ENCODE data around the gene TMEM174. TPM values are rescaled to one million over a fixed set of nuclear protein-coding genes. Genes with fewer than 3 reads are reported as not detected.
A peak's percentile ranks its signal among the peaks of the same experiment; 100 is the strongest.

TMEM174 gene
- total RNA-seq, 1 donor = not detected

DNA sequence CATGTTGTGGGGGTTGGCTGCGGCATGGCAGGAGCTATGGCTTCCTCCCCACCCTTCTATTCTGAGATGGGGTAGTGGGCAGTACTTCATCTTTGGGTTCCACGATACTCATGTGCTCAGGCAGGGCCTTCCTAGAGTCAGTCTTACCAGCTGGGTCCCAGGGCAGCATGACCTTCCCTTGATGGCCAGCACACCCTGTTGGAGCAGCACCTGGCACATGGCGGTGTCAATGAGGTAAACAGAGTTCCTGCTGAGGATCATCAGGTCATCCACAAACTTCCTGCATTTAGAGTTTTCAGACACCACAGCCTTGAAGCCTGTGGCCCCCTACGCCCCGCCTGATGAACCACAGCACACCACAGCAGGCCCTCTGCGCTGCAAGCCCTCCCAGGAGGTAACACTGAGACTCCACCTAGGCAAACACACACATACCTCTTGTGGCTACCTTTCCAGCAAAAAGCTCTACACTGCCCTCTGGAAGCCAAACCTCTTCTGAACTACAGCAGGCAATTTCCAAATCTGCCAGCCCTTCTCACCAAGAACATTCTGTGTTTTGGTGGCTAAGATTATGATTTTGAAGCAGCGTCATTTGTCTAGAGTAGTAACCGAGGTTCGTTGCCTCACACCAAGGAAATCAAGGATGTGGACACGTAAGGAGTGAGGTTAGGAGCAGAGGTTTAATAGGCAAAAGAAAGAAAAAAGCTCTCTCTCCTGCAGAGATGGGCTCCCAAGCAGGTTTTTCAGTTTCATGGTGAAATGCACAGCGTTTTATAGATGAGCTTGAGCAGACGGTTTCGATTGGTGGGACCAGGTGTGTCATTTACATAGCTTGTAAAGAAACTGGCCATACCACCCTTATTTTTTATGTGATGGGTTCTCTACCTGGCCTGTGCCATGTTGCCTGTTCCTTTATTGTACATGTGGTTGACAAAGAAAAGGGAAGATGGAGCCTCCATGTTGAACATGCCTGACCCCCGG lies 20.3 kb upstream of the TMEM174 start:
- no peak for DNase-seq (ENCODE audit: low read depth in 2 of 3, low spot score in 2 of 3)

DNA sequence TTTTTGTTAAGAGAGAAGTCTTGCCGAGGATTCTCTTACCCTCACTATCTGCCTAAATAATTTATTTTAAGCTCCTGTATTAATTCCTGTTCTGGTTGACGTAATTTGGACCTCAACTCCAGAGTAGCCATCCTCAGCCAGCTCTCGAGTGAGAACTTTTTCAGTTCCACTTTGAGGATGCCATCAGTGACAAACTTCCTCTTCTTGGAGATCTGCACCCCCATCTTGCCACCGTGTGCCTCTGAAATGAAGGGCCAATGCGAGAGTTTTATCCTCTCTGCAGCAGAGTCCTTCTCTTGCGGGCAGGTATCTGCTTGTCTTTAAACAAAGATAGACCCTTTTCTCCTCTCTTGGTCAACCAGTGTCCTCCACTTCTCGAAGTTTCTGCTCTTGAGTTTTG lies 19.5 kb upstream of the TMEM174 start:
- peak in 1 of 3 donors; percentile 23 for DNase-seq (ENCODE audit: low read depth in 2 of 3, low spot score in 2 of 3)

DNA sequence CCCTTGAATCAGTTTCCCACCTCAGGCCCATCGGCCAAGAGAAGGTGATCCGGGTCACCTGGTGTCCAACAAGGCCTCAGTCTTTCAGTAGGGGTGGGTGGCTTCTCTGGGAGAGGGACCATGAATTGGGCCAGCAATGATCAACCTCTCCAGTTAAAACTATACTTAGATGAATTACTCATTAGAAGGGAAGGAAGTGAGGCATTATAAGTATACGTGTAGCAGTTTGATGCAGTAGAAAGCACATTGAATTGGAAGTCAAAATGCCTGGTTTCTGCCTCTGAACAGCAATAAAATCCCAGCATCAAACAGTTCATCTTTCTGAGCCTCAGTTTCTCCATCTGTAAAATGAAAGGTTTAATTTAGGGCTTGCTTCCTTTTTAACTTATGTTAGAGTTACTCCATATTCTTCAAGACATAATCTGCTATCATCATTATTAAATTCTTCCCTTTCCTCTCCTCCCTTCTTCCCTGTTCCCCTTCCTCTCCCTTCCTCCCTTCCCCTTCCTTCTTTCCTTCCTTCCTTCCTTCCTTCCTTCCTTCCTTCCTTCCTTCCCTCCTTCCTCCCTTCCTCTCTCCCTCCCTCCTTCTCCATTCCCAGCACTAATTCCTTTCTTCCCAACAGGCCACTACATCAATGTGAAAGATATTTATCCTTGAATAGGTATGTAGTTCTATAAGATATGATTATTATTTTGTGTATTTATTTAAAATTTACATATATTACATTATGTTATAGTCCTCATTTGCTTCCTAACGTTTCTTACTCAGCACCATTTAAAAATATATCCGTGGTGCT lies 18.6 kb upstream of the TMEM174 start:
- no peak for DNase-seq (ENCODE audit: low read depth in 2 of 3, low spot score in 2 of 3)

DNA sequence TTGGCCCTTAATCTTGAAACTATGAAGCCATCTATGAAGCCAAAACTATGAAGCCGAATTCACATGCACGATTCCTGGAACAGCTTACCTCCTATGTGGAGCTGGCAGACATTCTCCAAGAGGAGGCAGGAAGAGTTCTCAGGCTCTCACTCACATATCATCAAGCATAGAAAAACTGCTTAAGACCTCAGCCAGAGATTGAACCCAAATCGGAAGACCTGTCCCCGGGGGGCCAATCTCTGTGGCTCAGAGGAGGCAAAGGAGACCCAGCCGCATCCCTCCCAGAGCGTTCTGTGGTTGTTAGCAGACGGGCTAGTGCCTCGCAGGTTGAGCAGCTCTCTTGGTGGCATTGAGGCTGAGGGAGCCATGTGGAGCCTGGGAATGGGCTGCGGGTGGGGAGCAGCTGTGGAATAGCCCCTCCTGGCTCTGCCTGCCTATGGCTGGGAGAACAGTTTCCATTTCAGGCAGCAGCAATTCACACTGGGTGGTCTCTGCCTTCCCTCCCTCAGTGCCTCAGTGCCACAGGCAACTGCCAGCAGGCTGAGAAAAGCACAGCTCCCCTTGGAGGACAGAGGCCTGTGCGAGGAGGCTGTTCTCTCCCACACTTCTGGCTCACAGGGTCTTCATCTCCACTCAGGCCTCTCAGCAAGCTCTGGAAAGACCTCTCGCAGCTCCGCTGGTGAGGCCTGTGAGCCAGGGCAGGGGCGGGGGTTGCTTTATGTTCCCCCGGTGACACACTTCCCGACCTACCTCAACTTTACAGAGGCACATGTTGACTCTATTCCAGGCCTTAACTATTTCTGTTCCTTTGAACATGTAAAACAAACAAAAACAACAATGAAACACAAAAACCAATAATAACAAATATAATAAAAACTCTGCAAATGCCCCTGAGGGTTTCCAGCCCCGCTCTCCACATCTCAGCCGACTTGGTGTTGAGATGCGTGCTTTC lies 17.4 kb upstream of the TMEM174 start:
- DNase-seq (ENCODE audit: low read depth in 2 of 3, low spot score in 2 of 3) = no peak

DNA sequence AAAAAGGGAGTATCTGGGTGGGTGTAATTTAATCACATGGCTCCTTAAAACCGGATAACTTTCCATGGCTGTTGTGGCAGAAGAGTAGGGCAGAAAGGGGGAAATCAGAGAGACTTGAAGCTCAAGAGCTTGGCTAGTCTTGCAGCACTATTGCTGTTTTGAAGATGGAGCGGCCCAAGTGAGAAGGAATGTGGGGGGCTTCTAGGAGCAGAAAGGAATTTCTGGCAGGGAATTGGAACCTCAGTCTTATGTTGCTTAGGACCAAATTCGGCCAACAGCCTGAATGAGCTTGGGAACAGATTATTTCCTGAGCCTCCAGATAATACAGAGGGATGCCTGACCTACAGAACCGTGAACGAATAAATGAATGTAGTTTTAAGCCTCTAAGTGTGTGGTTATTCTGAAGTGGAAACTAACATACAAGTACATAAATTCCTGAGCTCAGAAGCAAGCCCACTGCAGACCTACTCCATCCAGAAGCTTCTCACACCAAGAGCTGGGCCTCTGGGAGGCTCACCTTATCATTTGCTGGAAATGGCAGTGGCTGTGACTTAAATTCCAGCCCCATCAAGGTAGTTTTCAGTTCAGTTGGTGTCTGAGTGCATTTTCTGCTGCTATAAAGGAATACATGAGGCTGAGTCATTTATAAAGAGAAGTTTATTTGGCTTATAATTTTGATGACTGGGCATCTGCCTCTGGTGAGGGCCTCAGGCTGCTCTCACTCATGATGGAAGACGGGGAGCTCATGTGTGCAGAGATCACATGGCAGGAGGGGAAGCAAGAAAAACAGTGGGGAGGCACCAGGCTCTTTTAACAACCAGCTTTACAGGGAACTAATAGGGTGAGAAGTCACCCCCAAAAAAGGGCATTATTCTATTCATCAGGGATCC lies 15.3 kb upstream of the TMEM174 start:
- DNase-seq (ENCODE audit: low read depth in 2 of 3, low spot score in 2 of 3) = no peak

DNA sequence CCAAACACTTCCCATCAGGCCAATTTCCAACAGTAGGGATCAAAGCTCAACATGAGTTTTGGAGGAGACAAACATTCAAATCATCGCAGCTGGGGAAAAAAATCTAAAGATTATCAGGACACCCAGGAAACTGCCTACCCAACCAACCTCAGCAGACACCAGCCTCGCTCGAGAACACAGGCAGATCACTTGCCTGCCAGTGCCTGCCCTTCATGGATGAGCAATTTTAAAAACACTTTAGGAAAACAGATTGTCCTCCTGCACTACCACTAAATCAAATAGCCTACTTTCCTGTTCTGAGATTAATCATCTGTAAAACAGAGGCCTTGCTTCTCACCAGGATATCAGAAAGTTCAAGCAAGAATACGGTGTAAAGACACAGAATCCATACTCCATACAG lies 14.7 kb upstream of the TMEM174 start:
- DNase-seq (ENCODE audit: low read depth in 2 of 3, low spot score in 2 of 3) = no peak

DNA sequence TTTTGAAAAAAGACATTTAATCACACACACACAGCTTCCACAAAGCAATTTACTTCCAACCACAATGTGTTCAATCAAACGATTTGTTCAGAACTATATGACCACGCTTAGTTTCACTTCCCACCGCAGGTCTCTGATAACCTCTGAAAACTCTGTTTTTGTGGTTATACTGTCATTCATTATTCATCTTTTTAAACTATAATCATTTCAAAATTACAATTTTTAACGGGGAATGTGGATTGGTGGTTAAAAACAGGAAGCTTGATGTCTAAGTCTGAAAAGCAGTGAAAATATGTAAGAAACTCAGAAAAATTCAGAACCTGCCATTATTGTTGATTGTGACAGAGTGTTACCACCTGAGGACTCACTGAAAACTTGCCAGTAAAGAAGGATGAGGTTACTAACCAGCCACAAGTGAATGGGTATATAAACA lies 12.7 kb upstream of the TMEM174 start:
- peak in 2 of 3 donors; percentile 43 to 78 for DNase-seq (ENCODE audit: low read depth in 2 of 3, low spot score in 2 of 3)

DNA sequence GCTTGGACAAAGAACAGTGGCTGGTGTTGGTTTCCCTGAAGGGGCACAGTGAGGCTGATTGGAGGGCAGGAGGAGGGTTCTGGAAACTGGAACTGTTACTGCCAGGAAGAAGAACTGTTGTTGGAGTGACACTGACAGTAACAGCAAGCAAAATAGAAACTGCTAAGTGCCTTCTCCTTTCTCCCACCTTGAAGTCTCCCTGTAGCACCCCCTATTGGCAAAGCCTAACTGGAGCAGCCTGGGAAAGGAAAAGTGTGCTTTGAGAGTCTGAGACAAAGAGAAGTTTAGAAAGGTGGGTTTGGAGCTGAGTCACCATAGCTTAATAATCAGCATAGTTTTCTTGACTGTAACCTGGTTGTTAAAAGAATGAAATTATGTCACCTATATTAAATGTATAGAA lies 2.5 kb upstream of the TMEM174 start:
- peak in 2 of 3 donors; percentile 22 to 58 for DNase-seq (ENCODE audit: low read depth in 2 of 3, low spot score in 2 of 3)

DNA sequence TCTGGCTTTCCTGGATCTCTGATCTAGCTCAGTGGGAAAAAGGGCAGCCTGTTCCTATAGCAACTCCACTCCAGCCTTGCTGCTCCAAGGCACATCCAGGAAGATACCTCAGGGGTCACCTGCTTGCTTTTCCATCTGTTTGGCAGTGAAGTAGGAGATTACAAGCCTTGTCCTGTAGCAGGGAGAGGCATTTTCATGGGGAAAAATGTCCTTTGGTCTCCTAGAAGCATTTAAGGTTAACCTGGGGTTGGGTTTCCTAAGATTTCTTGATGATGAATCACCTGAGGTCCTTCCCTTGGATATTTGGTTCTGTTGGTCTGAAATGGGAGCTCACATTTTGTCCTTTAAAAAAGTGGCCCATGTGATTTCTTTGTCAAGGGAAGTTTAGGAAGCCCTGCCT lies 1.5 kb upstream of the TMEM174 start:
- DNase-seq (ENCODE audit: low read depth in 2 of 3, low spot score in 2 of 3) = no peak

DNA sequence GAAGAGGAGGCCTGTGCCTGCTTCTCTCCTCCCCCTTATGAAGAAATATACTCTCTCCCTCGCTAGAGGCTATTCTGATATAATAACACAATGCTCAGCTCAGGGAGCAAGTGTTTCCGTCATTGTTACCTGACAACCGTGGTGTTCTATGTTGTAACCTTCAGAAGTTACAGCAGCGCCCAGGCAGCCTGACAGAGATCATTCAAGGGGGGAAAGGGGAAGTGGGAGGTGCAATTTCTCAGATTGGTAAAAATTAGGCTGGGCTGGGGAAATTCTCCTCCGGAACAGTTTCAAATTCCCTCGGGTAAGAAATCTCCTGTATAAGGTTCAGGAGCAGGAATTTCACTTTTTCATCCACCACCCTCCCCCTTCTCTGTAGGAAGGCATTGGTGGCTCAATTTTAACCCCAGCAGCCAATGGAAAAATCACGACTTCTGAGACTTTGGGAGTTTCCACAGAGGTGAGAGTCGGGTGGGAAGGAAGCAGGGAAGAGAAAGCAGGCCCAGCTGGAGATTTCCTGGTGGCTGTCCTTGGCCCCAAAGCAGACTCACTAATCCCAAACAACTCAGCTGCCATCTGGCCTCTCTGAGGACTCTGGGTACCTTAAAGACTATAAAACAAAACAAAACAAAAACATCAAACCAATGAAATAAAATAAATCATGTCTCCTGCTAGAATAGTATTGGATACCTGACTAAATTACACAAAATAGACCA lies 1.3 kb downstream of the TMEM174 start:
- no peak for DNase-seq (ENCODE audit: low read depth in 2 of 3, low spot score in 2 of 3)

DNA sequence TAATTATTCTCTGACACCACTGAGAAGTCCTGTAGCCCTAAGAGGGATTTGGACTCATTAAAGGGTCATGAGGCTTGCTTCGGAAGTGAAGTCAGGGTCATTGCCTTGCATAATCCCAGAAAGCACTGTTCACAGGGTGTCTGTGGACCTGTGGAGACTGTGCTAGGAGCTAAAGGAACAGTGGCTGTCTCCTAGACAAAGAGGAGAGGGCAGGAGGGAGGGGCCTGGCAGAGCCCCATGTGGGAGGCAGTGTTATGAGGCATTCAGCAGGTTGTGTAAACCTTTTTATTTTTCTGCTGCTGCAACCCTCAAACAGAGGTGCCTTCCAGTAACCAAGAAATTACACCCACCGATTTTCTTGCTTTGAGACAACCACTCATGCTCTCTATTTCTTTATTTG lies 3.3 kb downstream of the TMEM174 start:
- DNase-seq (ENCODE audit: low read depth in 2 of 3, low spot score in 2 of 3) = no peak

DNA sequence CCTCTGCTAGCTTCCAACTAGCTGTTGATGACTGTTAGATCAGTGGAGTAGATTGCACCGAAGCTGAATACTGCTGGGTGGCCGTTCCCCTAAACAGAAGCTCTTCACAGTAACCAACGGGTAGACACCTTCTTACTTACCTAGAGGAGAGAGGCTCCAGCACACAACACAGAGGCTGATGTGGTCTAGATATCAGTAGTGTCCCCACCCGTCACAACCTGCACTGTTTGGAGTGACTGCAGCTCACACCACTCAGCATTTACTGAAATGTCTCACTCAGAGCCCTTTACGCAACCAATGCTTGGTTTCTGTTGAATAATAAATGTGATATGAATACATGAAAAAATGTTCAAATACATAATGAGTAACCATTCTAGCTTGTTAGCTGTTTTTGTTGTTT lies 5.3 kb downstream of the TMEM174 start:
- DNase-seq (ENCODE audit: low read depth in 2 of 3, low spot score in 2 of 3) = no peak

DNA sequence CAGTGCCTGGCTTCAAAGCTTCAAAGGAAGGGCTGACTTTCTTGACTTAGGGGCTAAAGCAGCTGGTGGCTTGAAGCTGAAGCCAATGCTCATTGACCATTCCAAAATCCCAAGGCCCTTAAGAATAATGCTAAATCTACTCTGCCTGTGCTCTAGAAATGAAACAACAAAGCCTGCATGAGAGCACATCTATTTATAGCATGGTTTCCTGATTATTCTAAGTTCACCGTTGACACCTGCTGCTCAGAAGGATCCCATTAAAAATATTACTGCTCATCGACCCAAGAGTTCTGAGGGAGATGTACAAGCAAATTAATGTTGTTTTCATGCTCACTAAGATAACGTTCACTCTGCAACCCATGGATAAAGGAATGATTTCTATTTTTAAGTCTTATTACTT lies 6.7 kb downstream of the TMEM174 start:
- DNase-seq (ENCODE audit: low read depth in 2 of 3, low spot score in 2 of 3) = no peak

DNA sequence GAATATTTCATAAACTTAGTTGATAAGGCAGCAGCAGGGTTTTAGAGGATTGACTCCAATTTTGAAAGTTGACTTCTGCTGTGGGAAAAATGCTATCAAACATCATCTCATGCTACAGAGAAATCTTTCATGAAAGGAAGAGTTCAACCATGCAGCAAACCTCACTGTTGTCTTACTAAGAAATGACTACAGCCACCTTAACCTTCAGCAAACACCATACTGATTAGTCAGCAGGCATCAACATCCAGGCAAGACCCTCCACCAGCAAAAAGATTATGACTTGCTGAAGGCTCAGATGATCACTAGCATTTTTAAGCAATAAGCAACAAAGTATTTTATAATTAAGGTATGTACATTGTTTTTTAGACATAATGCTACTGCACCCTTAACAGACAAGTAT lies 7.6 kb downstream of the TMEM174 start:
- no peak for DNase-seq (ENCODE audit: low read depth in 2 of 3, low spot score in 2 of 3)

DNA sequence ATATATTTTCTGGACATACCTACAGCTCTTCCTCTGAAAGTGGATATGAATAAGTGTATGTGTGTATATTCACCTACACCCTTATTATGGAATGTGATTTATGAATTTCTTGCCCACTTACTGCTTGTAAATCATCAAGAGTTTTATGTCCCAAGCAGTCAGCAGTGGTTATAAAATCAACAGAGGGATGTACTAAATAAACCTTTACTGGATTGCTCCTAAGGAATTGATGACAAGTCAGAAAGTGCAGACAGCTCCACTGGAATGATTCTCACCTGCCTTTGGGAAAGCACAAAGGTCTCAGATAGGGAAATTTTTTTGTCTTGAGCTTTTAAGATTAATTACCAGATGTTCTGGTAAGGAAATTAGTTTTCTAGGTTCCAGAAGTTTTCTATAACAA lies 9.3 kb downstream of the TMEM174 start:
- DNase-seq (ENCODE audit: low read depth in 2 of 3, low spot score in 2 of 3) = no peak

DNA sequence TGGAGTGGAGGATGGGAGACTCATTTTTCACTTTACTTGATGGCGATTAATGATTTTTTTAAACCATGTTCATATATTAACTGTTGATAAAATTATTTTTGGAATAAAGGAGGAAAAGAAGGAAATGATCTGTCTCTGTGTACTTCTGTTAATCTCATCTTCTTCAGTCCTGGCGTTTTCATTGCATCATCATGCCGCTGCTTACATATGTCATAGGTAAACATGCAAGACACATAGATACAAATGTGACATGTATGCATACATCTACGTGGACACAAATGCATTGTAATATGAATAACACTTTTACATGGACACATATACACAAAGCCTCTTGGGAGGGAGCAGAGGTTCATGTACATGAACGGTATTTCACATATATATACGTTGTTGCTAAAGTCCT lies 10.0 kb downstream of the TMEM174 start:
- DNase-seq (ENCODE audit: low read depth in 2 of 3, low spot score in 2 of 3) = no peak

DNA sequence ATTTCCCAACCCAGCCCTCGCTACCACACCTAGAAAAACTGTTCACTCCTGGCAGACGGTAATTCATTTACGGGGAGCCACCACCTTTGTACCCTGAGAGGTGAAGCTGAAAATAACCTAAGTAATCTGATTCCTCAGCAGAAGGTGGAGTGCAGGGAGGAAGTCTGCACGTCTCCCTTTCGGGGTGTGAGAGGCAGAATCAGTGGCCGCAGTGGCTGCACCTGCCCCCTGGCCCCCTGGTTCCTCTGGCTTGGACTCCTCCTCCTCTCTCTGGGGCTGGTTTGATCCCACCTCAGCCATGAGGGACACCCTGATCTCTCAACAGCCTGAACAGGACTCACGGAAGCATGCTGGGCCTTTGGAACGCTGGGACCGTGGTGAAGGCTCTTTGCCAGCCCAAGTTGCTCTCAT lies 10.5 kb downstream of the TMEM174 start:
- DNase-seq (ENCODE audit: low read depth in 2 of 3, low spot score in 2 of 3) = no peak

DNA sequence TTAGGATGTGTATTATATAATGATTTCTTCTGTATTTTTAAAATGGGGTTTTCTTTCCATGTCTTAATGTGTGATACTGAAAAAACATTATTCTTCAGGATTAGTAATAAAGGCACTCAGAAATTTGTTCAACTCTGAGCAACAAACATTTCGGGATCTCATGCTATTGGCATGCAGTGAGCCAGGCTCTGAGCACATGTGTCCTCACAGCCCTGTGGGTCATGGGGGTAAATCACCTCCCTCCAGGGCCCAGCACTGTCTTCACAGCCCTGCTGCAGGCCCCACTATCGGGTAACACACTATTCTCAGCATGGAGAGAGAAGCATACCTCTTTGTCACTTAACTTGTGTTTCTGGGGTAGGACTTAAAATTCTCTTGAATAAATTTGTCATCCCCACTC lies 14.0 kb downstream of the TMEM174 start:
- no peak for DNase-seq (ENCODE audit: low read depth in 2 of 3, low spot score in 2 of 3)

Data from hematopoietic multipotent progenitor cell (in vitro differentiated cells).